A549 treated with AZD9567 at 1 μM for 4 hours (cell line): ENCODE results near the gene BEND6. TPM values are rescaled to one million over a fixed set of nuclear protein-coding genes. Genes with fewer than 3 reads are reported as not detected.

Source experiments
- total RNA-seq: library from RNA; stranded (reverse); fragments of 200-300 nt; extraction: Qiagen RNA extraction; gene quantifications from 5 replicates; pipeline ENCODE4 v1.2.3, GENCODE V29; 2022; ENCODE audit not compliant: insufficient read depth

The BEND6 gene
- total RNA-seq, result 0.82 to 1.2 TPM (median 0.89 TPM) in 4 of 5 replicates, not detected in the other

DNA sequence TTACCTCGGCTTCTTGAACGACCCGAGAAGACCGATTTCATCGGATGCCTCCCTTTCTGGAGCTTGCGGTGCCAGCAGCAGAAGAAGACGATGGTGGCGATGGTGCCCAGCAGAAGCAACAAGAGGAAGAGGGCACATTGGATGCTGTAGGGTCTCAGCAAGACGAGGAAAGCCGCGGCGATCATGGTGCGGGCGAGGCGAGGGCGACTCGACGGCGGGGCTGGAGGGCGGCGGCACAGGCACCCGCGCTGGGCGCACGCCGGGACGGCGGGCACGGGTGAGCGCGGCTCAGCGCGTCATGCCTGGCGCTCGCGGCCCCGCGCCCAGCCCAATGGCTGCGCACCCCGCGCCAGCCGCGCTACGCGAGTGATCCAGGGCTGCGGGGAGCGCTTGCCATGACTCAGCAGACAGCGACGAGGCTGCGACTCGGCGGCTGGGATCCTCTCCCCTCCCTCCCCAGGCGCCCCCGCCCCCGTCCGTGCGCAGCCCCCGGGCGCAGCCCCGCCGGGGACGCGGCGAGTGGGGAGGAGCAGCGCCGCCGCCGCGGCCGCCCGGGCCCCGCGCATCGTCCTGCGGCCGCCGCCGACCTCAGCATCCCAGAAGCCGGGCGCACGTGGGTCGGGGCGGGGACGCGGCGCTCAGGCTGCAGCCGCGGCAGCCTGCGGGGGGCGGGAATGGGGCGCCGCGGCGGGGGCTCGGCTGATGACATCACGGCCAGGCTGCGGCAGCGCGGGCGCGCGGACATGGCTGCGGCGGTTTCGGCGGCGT is at the start of gene BEND6:
BEND6 (plus strand) TSS at position 705 of the 768 bp plus-strand sequence. CDS start 26,704 bp downstream, outside the sequence.

DNA sequence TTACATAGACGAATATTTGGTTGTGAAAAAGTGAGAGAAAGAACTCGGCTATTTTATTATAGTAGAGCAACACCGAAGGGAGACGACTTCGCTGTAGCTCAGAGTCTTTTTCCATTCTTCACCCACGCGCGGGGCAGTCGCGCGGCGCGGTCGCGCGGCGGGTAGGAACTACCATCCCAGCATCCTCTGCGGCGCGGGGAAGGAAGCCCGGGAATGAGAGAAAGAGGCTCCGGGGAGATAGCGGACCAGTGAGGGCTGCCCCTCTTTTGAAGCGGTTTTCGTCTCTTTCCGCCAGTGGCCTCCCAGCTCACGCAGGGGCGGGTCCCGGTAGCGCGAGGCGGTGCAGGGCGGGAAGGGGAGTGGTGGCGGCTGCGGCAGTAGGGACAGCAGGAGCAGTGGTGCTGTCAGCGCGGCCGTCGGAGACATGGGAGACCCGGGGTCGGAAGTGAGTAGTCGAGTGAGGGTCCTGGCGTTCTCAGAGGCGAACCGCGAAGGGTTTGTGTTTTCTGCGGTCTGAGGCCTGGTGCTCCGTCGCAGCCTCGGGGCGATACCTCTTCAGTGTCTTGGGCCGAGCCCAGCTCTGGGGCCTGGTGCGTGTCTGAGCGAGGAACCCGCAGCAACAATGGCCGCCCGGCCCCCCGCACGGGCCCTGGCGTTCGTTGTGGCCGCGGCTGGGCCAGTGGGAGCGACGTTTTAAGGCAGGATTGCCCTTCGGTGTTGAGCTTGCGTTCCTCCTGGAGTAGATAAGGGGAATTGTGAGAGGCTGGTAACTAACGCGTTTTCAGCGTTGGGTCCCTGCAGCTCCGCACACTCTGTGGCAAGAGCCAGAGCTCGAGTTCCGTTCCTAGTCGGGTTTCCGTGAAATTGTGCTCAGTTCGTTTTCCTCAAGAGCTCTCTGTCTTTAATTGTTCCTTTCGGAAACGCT is 91.7 kb downstream of the BEND6 start, which contains the start of gene KIAA1586:
KIAA1586 (plus strand) TSS at position 362 of the 925 bp plus-strand sequence; CDS start at position 425, 63 bp downstream.

Other genes with a start within 250 kb of the BEND6 start
- 5.1 to 7.9 TPM (median 5.8 TPM) in 5 replicates for gene KIAA1586, start 91.6 kb downstream of the BEND6 start, total RNA-seq
- 7.8 to 14.4 TPM (median 9.9 TPM) in 5 replicates for gene ZNF451, start 135.1 kb downstream of the BEND6 start, total RNA-seq
- gene BAG2, start 217.2 kb downstream of the BEND6 start, total RNA-seq, result 7.2 to 7.9 TPM (median 7.8 TPM) in 5 replicates